HG03575 (cell line): ENCODE results near the gene HDAC7.
A peak's percentile ranks its signal among the peaks of the same experiment; 100 is the strongest.

Experiments
- ATAC-seq: cut with Tn5 transposase; IDR thresholded peaks from one replicate; pipeline ENCODE4 v1.9.1; 2021; ENCODE audit not compliant: unreplicated experiment, insufficient number of reproducible peaks, low FRiP score; ENCODE audit errors: extremely low read depth

Gene HDAC7

GRCh38 chr12:47785887-47786661, 33.6 kb downstream of the HDAC7 start:
- ATAC-seq: no peak

DNA sequence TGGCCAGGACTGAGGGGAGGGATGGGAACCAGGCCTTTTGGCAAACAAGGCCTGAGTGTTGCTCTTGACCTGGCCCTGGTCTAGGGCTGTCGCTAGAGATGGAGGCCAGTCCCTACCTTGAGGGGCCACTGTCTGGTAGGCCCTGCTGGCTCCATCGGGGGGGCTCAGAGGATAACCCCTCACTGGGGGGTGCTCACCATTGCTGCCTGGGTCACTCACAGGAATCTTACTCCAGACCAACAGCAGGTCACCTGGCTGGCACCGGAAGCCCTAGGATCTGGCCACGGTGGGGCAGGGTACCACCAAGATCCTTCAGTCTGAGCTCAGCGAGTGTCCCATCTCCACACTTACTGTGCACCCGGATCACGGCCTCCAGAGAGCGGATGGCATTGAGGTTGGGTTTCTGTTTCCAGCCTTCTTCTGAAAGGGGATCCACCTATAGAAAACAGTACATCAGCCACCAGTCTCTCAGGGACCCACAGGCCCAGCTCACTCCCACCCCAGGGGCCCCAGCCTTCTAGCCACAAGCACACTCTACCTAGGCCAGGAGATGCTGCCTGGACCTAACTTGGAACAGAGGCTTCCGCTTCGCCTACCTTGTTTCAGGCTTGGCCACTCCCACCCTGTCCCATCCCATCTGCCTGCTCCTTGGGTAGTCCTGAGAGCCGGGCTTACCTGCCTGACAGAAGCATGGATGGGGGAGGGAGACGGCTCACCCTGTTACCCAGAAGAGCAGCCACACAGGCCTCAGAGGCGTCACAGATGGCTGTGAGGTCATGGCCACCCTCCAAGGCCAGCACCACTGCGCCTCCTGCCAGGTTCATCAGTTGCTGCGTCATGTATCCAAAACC, 34.4 kb downstream of the HDAC7 start:
- ATAC-seq: no peak

- no peak for ATAC-seq
These were observed 35.6 kb downstream of the HDAC7 start for GRCh38 chr12:47783821-47784819.

GRCh38 chr12:47783024-47783755, 36.5 kb downstream of the HDAC7 start:
- no peak for ATAC-seq

- no peak for ATAC-seq
These were observed 37.3 kb downstream of the HDAC7 start for GRCh38 chr12:47782372-47782770.

DNA sequence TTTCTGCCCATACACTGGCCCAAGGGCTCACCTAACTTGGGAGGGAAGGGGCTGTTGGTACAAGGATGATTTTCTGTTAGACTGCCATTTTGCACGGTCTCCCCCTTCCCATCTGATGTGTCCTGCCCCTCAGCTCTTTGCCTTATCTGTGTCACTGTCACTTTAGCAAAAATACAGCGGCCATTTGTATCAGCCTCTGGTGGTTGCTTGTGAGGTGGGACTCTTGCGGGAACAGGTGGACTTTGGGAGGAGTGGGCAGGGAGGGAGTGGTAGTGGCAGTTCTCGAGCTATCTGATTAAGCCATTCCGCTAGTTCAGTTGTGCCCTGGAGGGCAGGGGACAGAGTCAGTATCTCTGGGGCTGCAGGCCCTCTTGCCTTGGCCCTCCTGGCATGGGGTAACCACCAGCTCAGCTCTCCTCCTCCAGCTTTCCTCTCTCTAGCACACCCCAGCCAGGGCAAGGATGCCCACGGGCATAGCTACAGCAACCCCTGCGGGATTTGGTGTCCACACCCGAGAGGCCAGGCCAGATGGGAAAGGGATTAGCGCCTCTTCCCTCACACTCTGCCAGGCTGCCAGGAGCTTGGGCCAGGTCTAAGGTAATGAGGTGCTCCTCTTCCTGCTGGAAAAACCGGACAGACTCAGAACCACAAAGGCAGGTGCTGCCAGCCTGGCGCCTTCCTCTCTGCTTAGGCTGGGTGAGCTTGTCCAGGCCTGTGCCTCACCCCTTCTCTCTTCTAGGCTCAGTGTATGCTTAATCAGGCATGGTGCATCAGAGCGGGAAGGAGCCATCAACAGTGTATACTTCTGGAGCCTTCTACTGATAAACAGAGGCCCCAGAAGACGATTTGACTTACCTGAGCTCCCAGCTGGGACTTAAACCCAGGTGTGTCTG, 38.0 kb downstream of the HDAC7 start:
- ATAC-seq: no peak

DNA sequence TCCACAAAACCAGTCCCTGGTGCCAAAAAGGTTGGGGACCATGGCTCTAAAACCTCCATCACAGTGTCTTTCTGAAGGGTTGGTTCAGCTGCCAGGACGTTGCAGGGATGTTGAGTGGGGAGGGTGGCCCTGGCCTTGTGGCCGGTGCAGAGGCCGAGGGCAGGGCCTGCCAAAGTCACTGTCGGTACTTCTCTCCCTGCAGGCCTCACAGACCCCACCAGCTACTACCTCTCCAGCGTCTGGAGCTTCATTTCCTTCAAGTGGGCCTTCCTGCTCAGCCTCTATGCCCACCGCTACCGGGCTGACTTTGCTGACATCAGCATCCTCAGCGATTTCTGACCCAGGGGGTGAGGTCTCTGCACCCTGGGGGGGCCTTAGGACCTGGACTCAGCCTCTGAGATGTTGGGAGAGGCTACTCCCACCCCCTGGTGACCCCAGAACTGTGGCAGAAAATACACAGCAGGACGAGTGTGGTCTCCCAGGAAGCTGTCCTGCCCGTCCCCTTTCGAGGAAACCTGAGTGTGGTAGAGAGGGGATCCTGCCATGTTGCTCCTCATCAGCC, 39.7 kb downstream of the HDAC7 start:
- no peak for ATAC-seq

DNA sequence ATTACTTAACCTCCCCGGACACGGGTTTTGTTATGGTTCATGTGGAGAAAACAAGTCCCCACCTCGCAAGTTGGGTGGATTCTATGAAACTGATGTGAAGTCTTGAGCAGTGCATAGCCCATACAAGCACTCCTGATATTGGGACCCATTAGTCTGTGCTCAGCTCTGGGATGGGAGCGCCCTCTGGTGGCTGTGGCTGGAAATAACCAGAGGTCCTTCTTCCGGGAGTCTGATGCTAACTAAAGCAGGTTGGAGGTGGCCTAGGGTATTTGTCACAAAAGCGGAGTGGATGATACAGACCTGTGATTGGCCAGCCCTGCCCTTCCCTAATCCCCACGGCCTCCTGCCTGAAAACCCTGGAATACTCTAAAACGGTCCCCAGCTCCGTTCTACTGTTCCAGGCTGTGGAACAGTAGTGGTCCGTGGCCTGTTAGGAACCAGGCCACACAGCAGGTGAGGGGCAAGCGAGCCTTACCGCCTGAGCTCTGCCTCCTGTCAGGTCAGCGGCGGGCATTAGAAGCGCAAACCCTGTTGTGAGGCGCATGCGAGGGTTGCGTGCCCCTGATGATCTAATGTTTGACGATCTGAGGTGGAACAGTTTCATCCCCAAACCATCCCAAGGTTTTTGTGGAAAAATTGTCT, 40.3 kb downstream of the HDAC7 start:
- peak; percentile 52 for ATAC-seq

DNA sequence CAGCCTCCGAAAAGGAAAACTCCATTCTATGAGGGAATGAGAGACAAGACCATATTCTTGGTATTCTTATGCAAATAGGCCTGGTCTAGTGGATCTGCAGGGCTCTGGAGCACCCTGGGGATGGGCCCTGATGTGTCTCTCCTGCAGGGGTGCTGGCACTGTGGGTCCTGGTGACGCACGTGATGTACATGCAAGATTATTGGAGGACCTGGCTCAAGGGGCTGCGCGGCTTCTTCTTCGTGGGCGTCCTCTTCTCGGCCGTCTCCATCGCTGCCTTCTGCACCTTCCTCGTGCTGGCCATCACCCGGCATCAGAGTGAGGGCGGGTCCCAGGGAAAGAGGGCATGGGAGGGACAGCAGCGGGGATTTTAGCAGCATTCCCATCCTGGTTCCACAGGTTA, 40.8 kb downstream of the HDAC7 start:
- ATAC-seq: no peak

DNA sequence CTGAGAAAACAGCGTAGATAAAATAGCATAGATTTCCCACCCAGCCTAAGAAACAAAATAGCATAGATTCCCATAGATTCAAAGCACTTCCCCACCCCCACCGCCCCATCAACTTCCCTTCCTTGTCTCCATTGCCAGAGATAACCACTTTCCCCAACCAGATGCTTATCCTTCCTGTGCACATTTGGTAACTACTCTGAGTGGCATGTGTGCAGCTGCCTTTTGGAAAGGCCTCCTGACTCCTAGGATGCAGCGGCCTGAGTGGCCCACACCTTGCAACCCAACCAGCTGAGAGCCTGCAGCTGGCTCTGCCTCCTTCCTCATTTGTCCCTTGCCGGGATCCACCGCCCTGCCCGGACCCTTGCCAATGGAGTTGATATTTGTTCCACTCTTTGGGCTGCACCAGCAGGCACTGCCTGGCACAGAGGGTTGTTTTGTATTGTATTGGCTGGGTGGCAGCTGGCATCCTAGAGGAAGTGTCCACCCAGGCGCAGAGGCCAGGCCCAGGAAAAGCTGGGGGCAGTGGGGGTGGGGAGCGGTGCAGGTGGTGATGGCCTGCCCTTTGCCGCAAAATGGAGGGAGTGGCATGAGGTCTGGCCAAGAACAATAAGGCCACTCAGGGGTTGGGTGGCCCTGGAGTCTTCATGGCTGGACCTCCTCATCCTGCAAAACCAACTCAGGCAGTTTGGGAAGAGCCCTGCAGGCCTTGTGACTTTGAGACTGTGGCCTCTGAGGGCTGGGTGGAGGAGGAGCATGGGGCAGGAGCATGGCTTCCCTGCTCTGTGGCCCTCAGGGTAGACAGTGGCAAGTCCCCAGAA, 41.8 kb downstream of the HDAC7 start:
- ATAC-seq: no peak

DNA sequence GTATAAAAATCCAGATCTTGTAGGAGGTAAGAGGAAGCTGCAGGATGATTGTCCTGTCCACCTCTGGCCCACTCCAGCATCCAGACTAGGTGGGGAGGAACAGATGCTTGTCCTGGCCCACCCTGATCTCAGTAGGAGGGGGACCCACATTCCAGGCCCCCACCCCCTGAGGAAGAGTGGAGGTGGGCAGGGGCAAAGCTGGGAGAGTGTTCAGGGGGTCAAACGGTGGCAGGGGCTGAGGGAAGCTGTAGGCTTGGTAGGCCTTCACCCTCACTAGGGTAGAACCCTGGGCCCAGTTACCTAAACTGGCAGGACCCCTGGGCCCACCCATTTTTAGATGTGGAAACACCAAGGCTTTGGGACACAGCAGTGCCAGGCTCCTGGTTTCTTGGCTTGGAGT, 42.6 kb downstream of the HDAC7 start:
- no peak for ATAC-seq

DNA sequence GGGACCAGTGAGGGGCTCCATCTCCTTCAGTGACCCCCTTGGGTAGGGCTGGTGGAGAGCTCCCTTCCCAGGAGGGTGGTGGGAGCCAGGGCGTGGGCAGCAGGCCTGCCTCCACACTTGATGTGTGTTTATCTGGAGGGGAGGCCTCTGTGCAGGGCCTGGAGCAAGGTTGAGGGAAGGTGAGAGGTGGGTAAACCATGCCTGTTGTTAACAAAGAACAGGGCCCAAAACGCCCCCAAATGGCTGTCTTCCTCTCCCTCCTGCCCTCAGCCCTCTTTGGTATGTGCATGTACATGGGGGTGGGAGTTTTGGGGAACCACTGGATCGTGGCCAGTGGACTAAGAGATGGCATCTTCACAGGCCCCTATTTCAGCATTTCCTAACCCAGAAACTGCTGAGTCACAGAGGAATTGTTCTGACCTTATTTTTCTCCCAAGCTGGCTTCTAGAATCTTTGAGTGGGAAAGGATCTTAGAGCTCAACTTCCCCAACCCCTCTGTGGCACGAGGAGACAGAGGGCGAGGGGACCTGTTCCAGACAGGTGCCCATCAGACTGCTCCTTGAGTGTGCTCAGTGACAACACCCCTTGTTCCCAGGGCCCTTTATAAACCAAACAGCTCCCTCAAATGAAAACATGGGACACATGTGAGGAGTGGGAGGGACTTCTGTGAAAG, 43.1 kb downstream of the HDAC7 start:
- no peak for ATAC-seq

GRCh38 chr12:47775100-47775911, 44.4 kb downstream of the HDAC7 start:
- ATAC-seq: no peak

- no peak for ATAC-seq
These were observed 45.0 kb downstream of the HDAC7 start for GRCh38 chr12:47774663-47775062.
